ENCODE data around the gene TRIM62.

DNA sequence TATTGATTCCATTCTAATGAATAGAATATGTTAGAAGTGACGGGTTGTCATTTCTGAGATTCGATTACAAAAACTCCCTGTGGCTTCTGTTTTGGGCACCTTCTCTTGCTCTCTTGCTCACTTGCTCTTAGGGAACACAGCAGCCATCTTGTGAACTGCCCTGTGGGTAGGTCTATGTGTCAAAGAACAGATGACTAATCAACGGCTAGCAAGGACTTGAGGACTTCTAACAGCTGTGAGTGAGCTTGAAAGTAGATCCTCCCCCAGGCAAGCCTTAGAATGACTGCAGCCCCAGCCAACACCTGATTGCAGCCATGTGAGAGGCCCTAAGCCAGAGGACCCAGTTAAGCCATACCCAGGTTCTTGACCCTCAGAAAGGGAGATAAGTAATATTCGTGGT, 51.5 kb downstream of the TRIM62 start:
- TF ChIP-seq POLR2AphosphoS5 (IDR thresholded peaks at IDR 0.05; ENCODE audit: low read depth, low read length), result no peak
- no peak for TF ChIP-seq POLR2A (IDR thresholded peaks at IDR 0.05; ENCODE audit: low read depth, low read length)
